TTC549 (cell line): ENCODE data around the gene MUC16.
"Not testable (repeated sequence)": the region's sequence is repeated elsewhere in the genome, so short reads cannot be mapped to it uniquely, and the experiment has no call there.

Experiments
- FAIRE-seq: peaks from 2 replicates; lab custom pipeline; 2012; peaks lifted over from hg19 to GRCh38; lab: Jason Lieb, UNC

The MUC16 gene

GRCh38 chr19:9009935-9010651 is at the start of gene MUC16:
Gene MUC16 (minus strand): TSS chr19:9010409.
- no peak for FAIRE-seq

GRCh38 chr19:9058905-9059667 is 48.9 kb upstream of the MUC16 start:
- no peak for FAIRE-seq

GRCh38 chr19:9057505-9058258 is 47.5 kb upstream of the MUC16 start:
- FAIRE-seq = no peak

GRCh38 chr19:9056131-9056530 is 45.9 kb upstream of the MUC16 start:
- not testable (repeated sequence) for FAIRE-seq

GRCh38 chr19:9054765-9055164 is 44.6 kb upstream of the MUC16 start:
- FAIRE-seq = no peak

GRCh38 chr19:9054207-9054606 is 44.0 kb upstream of the MUC16 start:
- no peak for FAIRE-seq

- FAIRE-seq = not testable (repeated sequence)
These were observed 43.5 kb upstream of the MUC16 start for GRCh38 chr19:9053674-9054073.

GRCh38 chr19:9052894-9053293 is 42.7 kb upstream of the MUC16 start:
- FAIRE-seq = no peak

- no peak for FAIRE-seq
These were observed 36.5 kb upstream of the MUC16 start for GRCh38 chr19:9046694-9047093.

GRCh38 chr19:9044449-9044848 is 34.2 kb upstream of the MUC16 start:
- no peak for FAIRE-seq

- FAIRE-seq = no peak
These were observed 33.3 kb upstream of the MUC16 start for GRCh38 chr19:9043524-9043923.

- FAIRE-seq = no peak
These were observed 30.8 kb upstream of the MUC16 start for GRCh38 chr19:9041023-9041422.

- FAIRE-seq = no peak
These were observed 29.9 kb upstream of the MUC16 start for GRCh38 chr19:9040131-9040530.

- no peak for FAIRE-seq
These were observed 29.5 kb upstream of the MUC16 start for GRCh38 chr19:9039728-9040127.

- no peak for FAIRE-seq
These were observed 27.3 kb upstream of the MUC16 start for GRCh38 chr19:9037400-9038062.

GRCh38 chr19:9032136-9032631 is 22.0 kb upstream of the MUC16 start:
- FAIRE-seq = no peak

GRCh38 chr19:9018163-9018875 is 8.1 kb upstream of the MUC16 start:
- FAIRE-seq = no peak

GRCh38 chr19:9014803-9015202 is 4.6 kb upstream of the MUC16 start:
- no peak for FAIRE-seq

- FAIRE-seq = no peak
These were observed 3.8 kb upstream of the MUC16 start for GRCh38 chr19:9013988-9014387.

- FAIRE-seq = no peak
These were observed 1.7 kb upstream of the MUC16 start for GRCh38 chr19:9011875-9012274.

GRCh38 chr19:9010693-9011092 is 484 bp upstream of the MUC16 start:
- FAIRE-seq = no peak

GRCh38 chr19:9009431-9009830 is 778 bp downstream of the MUC16 start:
- no peak for FAIRE-seq
